ENCODE measurements around the gene REPS1.

The REPS1 gene

DNA sequence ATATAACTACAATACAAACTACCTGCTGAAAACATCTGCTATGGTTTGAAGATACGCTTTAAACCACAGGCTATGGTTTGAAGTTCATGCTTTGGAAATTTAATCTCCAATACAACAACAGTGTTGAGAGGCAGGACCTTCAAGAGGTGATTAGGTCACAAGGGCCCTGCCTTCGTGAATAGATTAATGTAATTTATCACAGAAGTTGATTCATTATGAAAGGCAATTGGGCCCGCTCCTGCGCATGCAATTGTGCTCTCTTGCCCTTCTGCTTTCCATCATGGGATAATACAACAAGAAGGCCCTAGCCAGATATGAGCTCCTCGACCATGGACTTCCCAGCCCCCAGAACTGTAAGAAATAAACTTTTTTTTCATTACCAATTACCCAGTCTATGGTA is 21.2 kb downstream of the REPS1 start:
- Histone ChIP-seq H3K4me2 (ENCODE audit: low read depth, low read length, poor library complexity, severe bottlenecking) (no peak overlapping the region), H3K9me3 (ENCODE audit: insufficient read depth, low read depth, low read length) (no peaks in the 10 kb centered on the region), H3K79me2 (ENCODE audit: insufficient read depth, low read length) (peaks cover 93% of the 10 kb centered on the region), H3K4me1 (ENCODE audit: insufficient read depth, low read length, poor library complexity, severe bottlenecking) (peaks cover 4% of the 10 kb centered on the region), H3K9ac (ENCODE audit: low read depth, low read length, poor library complexity, severe bottlenecking) (no peak overlapping the region), H3K27me3 (ENCODE audit: insufficient read depth, low read length, poor library complexity, severe bottlenecking) (no peaks in the 10 kb centered on the region), H3K36me3 (ENCODE audit: insufficient read depth, low read length) (no peaks in the 10 kb centered on the region), H2AFZ (ENCODE audit: low read length) (no peak overlapping the region), H3K4me3 (ENCODE audit: low read length, poor library complexity, severe bottlenecking) (no peak overlapping the region), H4K20me1 (ENCODE audit: insufficient read depth, low read length, poor library complexity, severe bottlenecking) (peaks cover 80% of the 10 kb centered on the region), H3F3A (ENCODE audit: low read depth) (no peaks in the 10 kb centered on the region), H3K9me2 (replicated peaks; ENCODE audit: low read depth, low read length) (no peaks in the 10 kb centered on the region)
- TF ChIP-seq CTCF (conservative IDR thresholded peaks at IDR 0.05; ENCODE audit: low read length) (no peak), EZH2phosphoT487 (IDR thresholded peaks at IDR 0.05; ENCODE audit: borderline replicate concordance) (no peak)

DNA sequence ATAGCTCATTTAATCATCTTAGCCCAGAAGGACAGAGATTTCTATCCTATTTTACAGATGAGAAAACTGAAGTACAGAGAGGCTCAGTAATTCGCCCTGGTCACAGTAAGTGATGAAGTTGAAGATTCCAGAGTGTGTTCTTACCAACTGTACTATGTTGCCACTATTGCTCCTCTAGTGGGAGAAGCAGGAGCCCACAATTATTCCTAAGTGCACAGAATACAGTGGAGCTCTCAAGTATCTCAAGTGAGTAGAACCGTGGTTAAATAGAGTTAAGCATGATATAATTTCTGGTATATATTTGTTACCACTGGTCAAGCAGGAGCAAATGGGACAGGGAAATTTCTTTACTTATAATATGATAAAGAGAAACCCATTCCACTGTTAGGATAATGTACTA is 22.1 kb downstream of the REPS1 start:
- H3K79me2 ChIP-seq (ENCODE audit: insufficient read depth, low read length): peaks cover 93% of the 10 kb centered on the region
- no peaks in the 10 kb centered on the region for H3K9me3 ChIP-seq (ENCODE audit: insufficient read depth, low read depth, low read length)
- H3K4me2 ChIP-seq (ENCODE audit: low read depth, low read length, poor library complexity, severe bottlenecking): no peak overlapping the region
- H3K9me2 ChIP-seq (replicated peaks; ENCODE audit: low read depth, low read length): no peaks in the 10 kb centered on the region
- TF ChIP-seq EZH2phosphoT487 (IDR thresholded peaks at IDR 0.05; ENCODE audit: borderline replicate concordance): no peak
- no peak for TF ChIP-seq CTCF (conservative IDR thresholded peaks at IDR 0.05; ENCODE audit: low read length)
- no peaks in the 10 kb centered on the region for H3F3A ChIP-seq (ENCODE audit: low read depth)
- peaks cover 81% of the 10 kb centered on the region for H4K20me1 ChIP-seq (ENCODE audit: insufficient read depth, low read length, poor library complexity, severe bottlenecking)
- H3K4me1 ChIP-seq (ENCODE audit: insufficient read depth, low read length, poor library complexity, severe bottlenecking): peaks cover 4% of the 10 kb centered on the region
- no peak overlapping the region for H2AFZ ChIP-seq (ENCODE audit: low read length)
- H3K9ac ChIP-seq (ENCODE audit: low read depth, low read length, poor library complexity, severe bottlenecking): no peak overlapping the region
- no peaks in the 10 kb centered on the region for H3K36me3 ChIP-seq (ENCODE audit: insufficient read depth, low read length)
- H3K4me3 ChIP-seq (ENCODE audit: low read length, poor library complexity, severe bottlenecking): no peak overlapping the region
- no peaks in the 10 kb centered on the region for H3K27me3 ChIP-seq (ENCODE audit: insufficient read depth, low read length, poor library complexity, severe bottlenecking)

DNA sequence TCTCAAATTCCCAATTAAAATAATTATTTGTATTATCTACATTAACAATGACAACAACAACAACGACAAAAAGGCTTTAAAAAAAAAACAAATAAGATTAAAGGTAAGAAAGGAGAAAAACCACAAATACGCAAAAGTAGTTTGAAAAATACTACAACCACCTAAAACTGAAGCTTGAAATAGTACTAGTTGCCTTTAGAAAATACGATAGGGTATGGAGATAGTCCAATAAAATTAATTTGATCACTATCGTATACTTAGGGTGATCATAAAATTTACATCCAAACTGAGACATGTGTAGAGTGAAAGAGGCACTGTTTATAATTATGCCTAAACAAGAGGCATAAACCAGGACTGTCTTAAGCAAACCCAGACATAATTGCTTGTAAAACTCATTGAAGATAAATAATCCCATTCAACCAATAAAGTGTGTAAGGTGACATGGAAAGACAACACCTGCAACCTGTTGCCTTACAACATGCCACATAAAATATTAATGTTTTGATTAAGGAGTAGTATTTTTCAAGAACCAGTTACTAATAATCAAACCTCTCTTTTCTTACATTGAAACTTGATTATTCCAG is 22.7 kb downstream of the REPS1 start:
- Histone ChIP-seq H3K4me3 (ENCODE audit: low read length, poor library complexity, severe bottlenecking) (no peak overlapping the region), H2AFZ (ENCODE audit: low read length) (no peak overlapping the region), H3K4me1 (ENCODE audit: insufficient read depth, low read length, poor library complexity, severe bottlenecking) (peaks cover 4% of the 10 kb centered on the region), H3K9ac (ENCODE audit: low read depth, low read length, poor library complexity, severe bottlenecking) (no peak overlapping the region), H3K27me3 (ENCODE audit: insufficient read depth, low read length, poor library complexity, severe bottlenecking) (no peaks in the 10 kb centered on the region), H3K4me2 (ENCODE audit: low read depth, low read length, poor library complexity, severe bottlenecking) (no peak overlapping the region), H3F3A (ENCODE audit: low read depth) (no peaks in the 10 kb centered on the region), H3K9me3 (ENCODE audit: insufficient read depth, low read depth, low read length) (no peaks in the 10 kb centered on the region), H3K79me2 (ENCODE audit: insufficient read depth, low read length) (peaks cover 93% of the 10 kb centered on the region), H4K20me1 (ENCODE audit: insufficient read depth, low read length, poor library complexity, severe bottlenecking) (peaks cover 81% of the 10 kb centered on the region), H3K9me2 (replicated peaks; ENCODE audit: low read depth, low read length) (no peaks in the 10 kb centered on the region), H3K36me3 (ENCODE audit: insufficient read depth, low read length) (no peaks in the 10 kb centered on the region)
- TF ChIP-seq CTCF (conservative IDR thresholded peaks at IDR 0.05; ENCODE audit: low read length) (no peak), EZH2phosphoT487 (IDR thresholded peaks at IDR 0.05; ENCODE audit: borderline replicate concordance) (no peak)

All from Loucy (cell line).